Fibroblast of villous mesenchyme (primary cell): ENCODE data around the gene PRF1. TPM values are rescaled to one million over a fixed set of nuclear protein-coding genes. Genes with fewer than 3 reads are reported as not detected.
A peak's percentile ranks its signal among the peaks of the same experiment; 100 is the strongest.
"Not testable (repeated sequence)": the region's sequence is repeated elsewhere in the genome, so short reads cannot be mapped to it uniquely, and the experiment has no call there.

ENCODE experiments used
- DNase-seq: peaks from one replicate; pipeline ENCODE4 v3.0.0-alpha.2; 2010; ENCODE audit warnings: low read depth
- H3K4me3 ChIP-seq: 2 replicates; pipeline ENCODE4 v1.5.1; 2011; ENCODE audit warnings: low read depth, mild to moderate bottlenecking, low read length
- CTCF ChIP-seq: IDR thresholded peaks from 2 replicates; pipeline ENCODE4 v1.5.1; 2012; ENCODE audit warnings: low read depth, mild to moderate bottlenecking, low read length; ENCODE audit not compliant: insufficient read depth
- total RNA-seq: library from RNA; depleted of rRNA; stranded (reverse); fragments of >200 nt; gene quantifications from 2 replicates; pipeline ENCODE4 v1.2.3, GENCODE V29; 2012

Gene PRF1
- total RNA-seq = not detected in 2 replicates

- no peak for DNase-seq
- no peak within 1 kb of the TSS for H3K4me3 ChIP-seq
- TF ChIP-seq CTCF = no peak
Observed at GRCh38 chr10:70602665-70603448, at the start of gene PRF1. Gene PRF1 (minus strand): TSS chr10:70602741. CDS start chr10:70600902, 1,839 bp downstream.

DNA sequence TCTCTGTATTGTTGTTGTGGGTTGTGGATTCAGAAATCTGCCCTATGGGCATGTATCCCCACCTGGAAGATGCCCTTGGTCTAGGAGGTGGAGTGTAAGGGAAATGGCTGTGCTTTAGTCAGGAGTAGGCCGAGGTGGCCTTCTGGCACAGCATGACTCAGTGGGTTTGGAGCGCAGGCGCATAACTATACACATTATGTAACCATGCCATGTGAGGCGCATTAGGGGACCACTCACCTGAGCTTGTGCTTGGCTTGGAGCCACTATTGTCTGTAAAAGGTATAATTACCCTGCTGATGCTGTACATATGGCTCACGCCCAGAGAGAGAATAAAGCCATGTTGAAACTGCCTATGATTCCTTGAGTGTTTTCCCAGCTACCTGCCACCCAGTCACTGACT, 49.1 kb upstream of the PRF1 start:
- TF ChIP-seq CTCF = no peak
- no peak overlapping the region for H3K4me3 ChIP-seq
- no peak for DNase-seq

DNA sequence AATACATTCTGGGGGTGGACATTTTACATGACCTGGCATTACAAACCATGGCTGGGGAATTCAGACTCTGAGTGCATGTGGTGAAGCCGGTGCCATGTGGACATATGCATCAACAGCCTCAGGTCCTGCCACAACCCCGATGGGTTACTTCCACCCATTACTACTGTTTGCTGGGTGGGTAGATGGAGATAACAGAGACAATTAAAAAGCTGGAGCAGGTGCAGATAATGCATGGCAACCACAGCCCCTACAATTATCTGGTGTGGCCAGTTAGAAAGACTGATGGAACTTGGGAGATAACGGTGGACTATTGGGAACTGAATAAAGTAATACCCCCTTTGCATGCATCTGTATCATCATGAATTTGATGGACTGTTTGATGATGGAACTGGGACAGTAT, 48.2 kb upstream of the PRF1 start:
- H3K4me3 ChIP-seq = no peak overlapping the region
- no peak for TF ChIP-seq CTCF
- no peak for DNase-seq

GRCh38 chr10:70650104-70650503, 47.6 kb upstream of the PRF1 start:
- no peak for TF ChIP-seq CTCF
- no peak overlapping the region for H3K4me3 ChIP-seq
- no peak for DNase-seq

DNA sequence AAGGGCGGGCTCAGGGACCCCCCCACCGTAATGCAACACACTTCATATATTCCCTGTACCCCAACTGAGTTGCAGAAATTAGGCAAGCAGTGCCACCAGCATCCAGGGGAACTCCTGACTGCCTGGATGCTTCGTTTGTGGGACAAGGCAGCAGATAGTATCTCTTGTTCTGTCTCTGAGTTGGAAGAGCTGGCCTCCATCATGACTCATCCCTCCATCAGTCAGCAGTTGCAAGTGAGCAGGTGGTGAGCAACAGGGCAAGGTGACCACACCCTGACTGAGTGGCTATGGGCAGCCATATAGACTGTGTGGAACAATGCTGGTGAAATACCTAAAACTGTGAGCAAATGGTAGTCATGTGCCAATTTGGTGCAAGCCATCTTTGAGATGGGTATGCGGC, 47.0 kb upstream of the PRF1 start:
- H3K4me3 ChIP-seq = no peak overlapping the region
- peak; percentile 52 for DNase-seq
- TF ChIP-seq CTCF = no peak

DNA sequence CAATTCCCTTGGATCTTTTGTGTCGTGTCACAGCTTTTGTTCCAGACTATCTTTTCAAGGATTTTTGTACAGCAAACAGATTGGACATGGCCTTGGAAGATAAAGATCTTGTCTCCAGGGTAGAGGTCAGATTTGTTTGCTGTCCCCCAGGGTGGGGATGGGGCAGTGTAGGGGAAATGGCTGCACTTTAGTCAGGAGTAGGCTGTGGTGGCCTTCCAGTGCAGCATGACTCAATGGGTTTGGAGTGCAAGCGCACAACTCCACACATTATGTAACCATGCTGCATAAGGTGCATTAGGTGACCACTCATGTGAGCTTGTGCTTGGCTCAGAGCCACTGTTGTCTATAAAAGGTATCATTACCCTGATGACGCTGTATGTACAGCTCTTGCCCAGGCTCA, 45.9 kb upstream of the PRF1 start:
- no peak for TF ChIP-seq CTCF
- no peak overlapping the region for H3K4me3 ChIP-seq
- DNase-seq = no peak

DNA sequence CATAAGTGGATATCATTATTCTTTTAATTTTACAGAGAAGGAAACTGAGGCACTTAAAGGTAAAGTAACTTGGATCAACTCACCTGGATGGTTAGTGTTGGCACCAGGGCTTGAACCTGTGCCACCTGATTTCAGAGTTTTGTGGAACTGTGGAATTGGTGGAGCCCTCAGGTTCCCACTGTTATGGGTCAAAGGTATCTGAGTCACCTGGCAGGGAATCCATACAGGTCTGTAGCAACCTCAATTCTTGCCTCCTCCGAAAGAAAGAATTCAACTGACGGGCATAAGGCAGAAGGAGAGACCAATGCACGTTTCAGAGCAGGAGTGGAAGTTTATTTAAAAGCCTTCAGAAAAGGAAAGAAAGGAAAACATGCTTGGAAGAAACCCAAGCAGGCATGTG, 44.5 kb upstream of the PRF1 start:
- TF ChIP-seq CTCF = no peak
- H3K4me3 ChIP-seq = no peak overlapping the region
- DNase-seq = no peak

DNA sequence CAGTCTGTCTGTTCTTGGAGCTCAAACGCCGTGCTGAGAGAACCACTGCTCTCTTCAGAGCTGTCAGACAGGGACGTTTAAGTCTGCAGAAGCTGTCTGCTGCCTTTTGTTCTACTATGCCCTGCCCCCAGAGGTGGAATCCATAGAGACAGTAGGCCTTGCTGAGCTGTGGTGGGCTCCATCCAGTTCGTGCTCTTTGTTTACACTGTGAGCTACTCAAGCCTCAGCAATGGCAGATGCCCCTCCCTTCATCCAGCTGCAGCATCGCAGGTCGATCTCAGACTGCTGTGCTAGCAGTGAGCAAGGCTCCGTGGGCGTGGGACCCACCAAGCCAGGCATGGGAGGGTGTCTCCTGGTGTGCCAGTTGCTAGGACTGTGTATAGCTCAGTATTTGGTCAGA, 42.4 kb upstream of the PRF1 start:
- not testable (repeated sequence) for DNase-seq, H3K4me3 ChIP-seq

- not testable (repeated sequence) for DNase-seq, H3K4me3 ChIP-seq
Observed at GRCh38 chr10:70643272-70643671, 40.7 kb upstream of the PRF1 start.

GRCh38 chr10:70639640-70640383, 37.3 kb upstream of the PRF1 start:
- H3K4me3 ChIP-seq, DNase-seq: not testable (repeated sequence)
